DMS79 (cell line): ENCODE data around the gene CACNA1G.

Experiments
- DNase-seq: peaks from one replicate; lab custom pipeline; 2025; lab: John Stamatoyannopoulos, UW

The CACNA1G gene

GRCh38 chr17:50588391-50589049, 28.0 kb downstream of the CACNA1G start:
- DNase-seq: peak; percentile 47

- DNase-seq: peak; percentile 89
These were observed 28.7 kb downstream of the CACNA1G start for GRCh38 chr17:50589095-50589705.

GRCh38 chr17:50590946-50591737, 30.6 kb downstream of the CACNA1G start:
- DNase-seq: no peak

GRCh38 chr17:50593321-50593720, 32.8 kb downstream of the CACNA1G start:
- peak; percentile 64 for DNase-seq

- DNase-seq: no peak
These were observed 33.8 kb downstream of the CACNA1G start for GRCh38 chr17:50594128-50594823.

- DNase-seq: no peak
These were observed 34.4 kb downstream of the CACNA1G start for GRCh38 chr17:50594892-50595291.

GRCh38 chr17:50596191-50597037, 35.9 kb downstream of the CACNA1G start:
- DNase-seq: no peak

- no peak for DNase-seq
These were observed 38.0 kb downstream of the CACNA1G start for GRCh38 chr17:50598487-50598886.

- DNase-seq: no peak
These were observed 39.1 kb downstream of the CACNA1G start for GRCh38 chr17:50599606-50600005.

- no peak for DNase-seq
These were observed 41.4 kb downstream of the CACNA1G start for GRCh38 chr17:50601823-50602375.

- DNase-seq: no peak
These were observed 42.3 kb downstream of the CACNA1G start for GRCh38 chr17:50602836-50603235.

- peak; percentile 78 for DNase-seq
These were observed 42.8 kb downstream of the CACNA1G start for GRCh38 chr17:50603340-50603739.

- DNase-seq: peak; percentile 79
These were observed 44.0 kb downstream of the CACNA1G start for GRCh38 chr17:50604513-50604912.

GRCh38 chr17:50605429-50605828, 44.9 kb downstream of the CACNA1G start:
- no peak for DNase-seq

- DNase-seq: no peak
These were observed 47.1 kb downstream of the CACNA1G start for GRCh38 chr17:50607522-50608175.

GRCh38 chr17:50608700-50609379, 48.3 kb downstream of the CACNA1G start:
- DNase-seq: peak; percentile 76

- DNase-seq: no peak
These were observed 49.0 kb downstream of the CACNA1G start for GRCh38 chr17:50609380-50610074.

GRCh38 chr17:50611634-50612033, 51.1 kb downstream of the CACNA1G start:
- DNase-seq: no peak

GRCh38 chr17:50612281-50612680, 51.8 kb downstream of the CACNA1G start:
- DNase-seq: no peak
